Hepatocyte (in vitro differentiated cells): ENCODE data around the gene TECTB. TPM values are rescaled to one million over a fixed set of nuclear protein-coding genes. Genes with fewer than 3 reads are reported as not detected.

Experiments used
- DNase-seq: peaks from one replicate; pipeline ENCODE4 v3.0.0-alpha.2; 2016; ENCODE audit warnings: low spot score
- H2AFZ ChIP-seq: fragments of 200-600 bp; sonication (generic); 2 replicates; pipeline ENCODE4 v1.6.0; 2016; ENCODE audit warnings: antibody characterized with exemption, mild to moderate bottlenecking
- H3K27ac ChIP-seq: fragments of 200-600 bp; sonication (generic); 2 replicates; pipeline ENCODE4 v1.5.1; 2016; ENCODE audit warnings: mild to moderate bottlenecking
- H3K27me3 ChIP-seq: fragments of 200-600 bp; sonication (generic); 2 replicates; pipeline ENCODE4 v1.6.1; 2016
- H3K36me3 ChIP-seq: fragments of 200-600 bp; sonication (generic); replicated peaks from 2 replicates; pipeline ENCODE4 v1.5.1; 2016; ENCODE audit warnings: low read depth; ENCODE audit not compliant: insufficient read depth
- H3K4me1 ChIP-seq: fragments of 200-600 bp; sonication (generic); 2 replicates; pipeline ENCODE4 v1.5.1; 2016; ENCODE audit warnings: mild to moderate bottlenecking, moderate library complexity; ENCODE audit not compliant: insufficient read depth
- H3K4me2 ChIP-seq: fragments of 200-600 bp; sonication (generic); 2 replicates; pipeline ENCODE4 v1.6.0; 2016
- H3K4me3 ChIP-seq: fragments of 200-600 bp; sonication (generic); 2 replicates; pipeline ENCODE4 v1.5.1; 2016; ENCODE audit warnings: mild to moderate bottlenecking
- H3K79me2 ChIP-seq: fragments of 200-600 bp; sonication (generic); 2 replicates; pipeline ENCODE4 v1.6.0; 2017; ENCODE audit warnings: mild to moderate bottlenecking
- H3K9me2 ChIP-seq: fragments of 200-600 bp; sonication (generic); replicated peaks from 2 replicates; pipeline ENCODE4 v1.6.0; 2017; ENCODE audit warnings: mild to moderate bottlenecking; ENCODE audit not compliant: insufficient read depth
- H3K9me3 ChIP-seq: fragments of 200-600 bp; sonication (generic); 2 replicates; pipeline ENCODE4 v1.5.1; 2016; ENCODE audit warnings: low read depth, mild to moderate bottlenecking
- H4K20me1 ChIP-seq: fragments of 200-600 bp; sonication (generic); 2 replicates; pipeline ENCODE4 v1.6.0; 2016; ENCODE audit warnings: mild to moderate bottlenecking; ENCODE audit not compliant: insufficient read depth, poor library complexity, severe bottlenecking
- EZH2 ChIP-seq: fragments of 200-600 bp; sonication (generic); IDR thresholded peaks from 2 replicates; pipeline ENCODE4 v1.6.1; 2016; ENCODE audit warnings: antibody characterized with exemption, mild to moderate bottlenecking, borderline replicate concordance
- EZH2phosphoT487 ChIP-seq: fragments of 200-600 bp; sonication (generic); IDR thresholded peaks from one replicate; pipeline ENCODE4 v1.6.1; 2018; ENCODE audit warnings: antibody characterized with exemption, mild to moderate bottlenecking, low read depth, moderate library complexity; ENCODE audit not compliant: unreplicated experiment, severe bottlenecking
- WGBS: methylation state at CpG from one replicate; pipeline ENCODE4 v1.1.6; 2016; ENCODE audit warnings: low lambda C conversion rate; ENCODE audit errors: missing lambda C conversion rate; 5-methylcytosine and 5-hydroxymethylcytosine counted together
- polyA plus RNA-seq: library from polyadenylated mRNA; unstranded; fragments of >200 nt; fragmentation: Nextera tagmentation; extraction: Ambion mirVana; gene quantifications from 2 replicates; pipeline ENCODE4 v1.2.1, GENCODE V29; 2016
- total RNA-seq: library from RNA; depleted of rRNA; stranded (reverse); fragments of >200 nt; gene quantifications from 2 replicates; pipeline ENCODE4 v1.2.3, GENCODE V29; 2014
- TF ChIP-seq, protein P1 (sequence below): fragments of 200-600 bp; sonication (generic); IDR thresholded peaks from 2 replicates; pipeline ENCODE4 v1.5.1; 2016; ENCODE audit warnings: antibody characterized with exemption, mild to moderate bottlenecking; ENCODE audit not compliant: poor library complexity

The TECTB gene
- total and polyA plus RNA-seq, 2 experiments from 2014 or later: 0.10 TPM; not detected in 1

GRCh38 chr10:112343056-112343806, 60.0 kb downstream of the TECTB start:
- Histone ChIP-seq H3K9me2 (no peaks in the 10 kb centered on the region), H3K9me3 (no peaks in the 10 kb centered on the region), H2AFZ (no peak overlapping the region), H3K4me2 (no peak overlapping the region), H3K27me3 (no peaks in the 10 kb centered on the region), H4K20me1 (no peaks in the 10 kb centered on the region), H3K4me1 (no peaks in the 10 kb centered on the region), H3K27ac (no peak overlapping the region), H3K4me3 (no peak overlapping the region), H3K36me3 (no peaks in the 10 kb centered on the region), H3K79me2 (no peaks in the 10 kb centered on the region)
- TF ChIP-seq, protein P1, sequence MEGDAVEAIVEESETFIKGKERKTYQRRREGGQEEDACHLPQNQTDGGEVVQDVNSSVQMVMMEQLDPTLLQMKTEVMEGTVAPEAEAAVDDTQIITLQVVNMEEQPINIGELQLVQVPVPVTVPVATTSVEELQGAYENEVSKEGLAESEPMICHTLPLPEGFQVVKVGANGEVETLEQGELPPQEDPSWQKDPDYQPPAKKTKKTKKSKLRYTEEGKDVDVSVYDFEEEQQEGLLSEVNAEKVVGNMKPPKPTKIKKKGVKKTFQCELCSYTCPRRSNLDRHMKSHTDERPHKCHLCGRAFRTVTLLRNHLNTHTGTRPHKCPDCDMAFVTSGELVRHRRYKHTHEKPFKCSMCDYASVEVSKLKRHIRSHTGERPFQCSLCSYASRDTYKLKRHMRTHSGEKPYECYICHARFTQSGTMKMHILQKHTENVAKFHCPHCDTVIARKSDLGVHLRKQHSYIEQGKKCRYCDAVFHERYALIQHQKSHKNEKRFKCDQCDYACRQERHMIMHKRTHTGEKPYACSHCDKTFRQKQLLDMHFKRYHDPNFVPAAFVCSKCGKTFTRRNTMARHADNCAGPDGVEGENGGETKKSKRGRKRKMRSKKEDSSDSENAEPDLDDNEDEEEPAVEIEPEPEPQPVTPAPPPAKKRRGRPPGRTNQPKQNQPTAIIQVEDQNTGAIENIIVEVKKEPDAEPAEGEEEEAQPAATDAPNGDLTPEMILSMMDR: no peak
- no peak for TF ChIP-seq EZH2phosphoT487
- TF ChIP-seq EZH2: no peak
- 79% methylated on average over 5 of the region's 5 CpGs for WGBS
- no peak for DNase-seq

DNA sequence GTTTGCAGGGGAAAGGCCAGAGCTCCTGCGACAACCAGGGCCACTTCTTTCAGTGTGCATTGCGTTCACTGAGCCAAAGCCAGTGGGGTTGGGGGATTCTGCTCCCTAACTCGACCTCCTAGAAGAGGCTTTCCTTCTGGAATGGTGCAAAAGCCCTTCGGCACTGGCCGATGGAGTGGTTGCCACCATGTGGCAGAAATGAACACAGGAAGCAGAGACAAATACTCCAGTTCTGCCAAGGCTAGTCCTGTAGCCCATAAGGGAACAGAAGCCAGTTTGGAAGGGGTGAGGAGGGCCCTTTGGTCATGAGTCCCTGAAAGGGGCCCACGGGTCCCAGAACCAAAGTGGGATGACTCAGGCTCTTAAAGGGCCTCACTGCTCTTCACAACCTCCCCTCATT, 61.1 kb downstream of the TECTB start:
- Histone ChIP-seq H3K27me3 (no peaks in the 10 kb centered on the region), H3K27ac (no peak overlapping the region), H3K4me3 (no peak overlapping the region), H3K9me2 (no peaks in the 10 kb centered on the region), H3K36me3 (no peaks in the 10 kb centered on the region), H3K4me1 (no peaks in the 10 kb centered on the region), H3K9me3 (no peaks in the 10 kb centered on the region), H2AFZ (no peak overlapping the region), H4K20me1 (no peaks in the 10 kb centered on the region), H3K79me2 (no peaks in the 10 kb centered on the region), H3K4me2 (no peak overlapping the region)
- DNase-seq: no peak
- 87% methylated on average over 6 of the region's 6 CpGs for WGBS
- TF ChIP-seq EZH2 (no peak), EZH2phosphoT487 (no peak)
- TF ChIP-seq, protein P1: no peak

DNA sequence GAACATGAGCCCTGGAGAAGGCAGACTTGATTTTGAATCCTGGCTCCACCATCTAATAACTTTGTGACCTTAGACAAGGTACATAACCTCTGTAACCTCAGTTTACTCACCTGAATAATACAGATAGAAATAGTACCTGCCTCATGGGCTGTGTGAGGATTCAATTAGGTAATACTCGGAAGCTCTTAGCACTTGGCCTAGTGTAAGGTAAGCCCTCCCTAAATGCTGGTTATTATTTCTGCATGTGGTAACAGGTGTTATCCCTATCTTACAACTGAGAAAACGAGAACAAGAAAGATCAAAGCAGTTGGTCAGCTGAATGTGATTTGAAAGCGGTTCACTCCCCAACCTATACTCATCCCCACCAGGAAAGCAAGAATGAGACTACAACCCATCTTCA, 62.0 kb downstream of the TECTB start:
- no peak overlapping the region for H3K27ac ChIP-seq
- TF ChIP-seq EZH2 (no peak), EZH2phosphoT487 (no peak)
- TF ChIP-seq, protein P1: no peak
- H3K79me2 ChIP-seq: no peaks in the 10 kb centered on the region
- no peaks in the 10 kb centered on the region for H3K9me3 ChIP-seq
- H3K4me1 ChIP-seq: no peaks in the 10 kb centered on the region
- DNase-seq: no peak
- H3K36me3 ChIP-seq: no peaks in the 10 kb centered on the region
- no peaks in the 10 kb centered on the region for H3K27me3 ChIP-seq
- no peak overlapping the region for H3K4me2 ChIP-seq
- no peaks in the 10 kb centered on the region for H4K20me1 ChIP-seq
- no peak overlapping the region for H2AFZ ChIP-seq
- no peak overlapping the region for H3K4me3 ChIP-seq
- H3K9me2 ChIP-seq: no peaks in the 10 kb centered on the region
- 79% methylated on average over 3 of the region's 3 CpGs for WGBS
